Endothelial cell (in vitro differentiated cells): ENCODE results near the gene SERINC5. TPM values are rescaled to one million over a fixed set of nuclear protein-coding genes. Genes with fewer than 3 reads are reported as not detected.
"Not testable (repeated sequence)": the region's sequence is repeated elsewhere in the genome, so short reads cannot be mapped to it uniquely, and the experiment has no call there.

Experiments
- DNase-seq: peaks from one replicate; pipeline ENCODE4 v3.0.0; 2021; ENCODE audit warnings: low spot score
- H3K27ac Mint-ChIP-seq: one replicate; pipeline ENCODE4 v1.8.0; 2021; ENCODE audit warnings: mixed read lengths, inconsistent platforms; ENCODE audit not compliant: unreplicated experiment
- H3K27me3 Mint-ChIP-seq: one replicate; pipeline ENCODE4 v1.8.0; 2021; ENCODE audit warnings: mild to moderate bottlenecking, moderate library complexity, mixed read lengths, inconsistent platforms; ENCODE audit not compliant: unreplicated experiment
- H3K36me3 Mint-ChIP-seq: one replicate; pipeline ENCODE4 v1.8.0; 2021; ENCODE audit warnings: mild to moderate bottlenecking, low read depth, mixed read lengths, inconsistent platforms; ENCODE audit not compliant: unreplicated experiment
- H3K4me1 Mint-ChIP-seq: one replicate; pipeline ENCODE4 v1.8.0; 2021; ENCODE audit warnings: mild to moderate bottlenecking, mixed read lengths, inconsistent platforms; ENCODE audit not compliant: unreplicated experiment
- H3K4me3 Mint-ChIP-seq: one replicate; pipeline ENCODE4 v1.8.0; 2021; ENCODE audit warnings: mild to moderate bottlenecking, mixed read lengths, inconsistent platforms; ENCODE audit not compliant: unreplicated experiment
- H3K9me3 Mint-ChIP-seq: one replicate; pipeline ENCODE4 v1.8.0; 2021; ENCODE audit warnings: mixed read lengths, inconsistent platforms; ENCODE audit not compliant: unreplicated experiment
- total RNA-seq: library from RNA; stranded (reverse); fragmentation: NEBNext Ultra II Directional; extraction: Animal tissue kit (Norgen Biotek cat#: 25700); gene quantifications from one replicate; pipeline ENCODE4 v1.2.1, GENCODE V29; 2021; ENCODE audit not compliant: unreplicated experiment
- TF ChIP-seq, protein P1 (sequence below): fragments of 200-600 bp; sonication (generic); IDR thresholded peaks from one replicate; pipeline ENCODE4 v1.5.0; 2021; ENCODE audit warnings: antibody characterized with exemption; ENCODE audit not compliant: unreplicated experiment

The SERINC5 gene
- total RNA-seq, 1 donor from 2014 or later = 122 TPM

DNA sequence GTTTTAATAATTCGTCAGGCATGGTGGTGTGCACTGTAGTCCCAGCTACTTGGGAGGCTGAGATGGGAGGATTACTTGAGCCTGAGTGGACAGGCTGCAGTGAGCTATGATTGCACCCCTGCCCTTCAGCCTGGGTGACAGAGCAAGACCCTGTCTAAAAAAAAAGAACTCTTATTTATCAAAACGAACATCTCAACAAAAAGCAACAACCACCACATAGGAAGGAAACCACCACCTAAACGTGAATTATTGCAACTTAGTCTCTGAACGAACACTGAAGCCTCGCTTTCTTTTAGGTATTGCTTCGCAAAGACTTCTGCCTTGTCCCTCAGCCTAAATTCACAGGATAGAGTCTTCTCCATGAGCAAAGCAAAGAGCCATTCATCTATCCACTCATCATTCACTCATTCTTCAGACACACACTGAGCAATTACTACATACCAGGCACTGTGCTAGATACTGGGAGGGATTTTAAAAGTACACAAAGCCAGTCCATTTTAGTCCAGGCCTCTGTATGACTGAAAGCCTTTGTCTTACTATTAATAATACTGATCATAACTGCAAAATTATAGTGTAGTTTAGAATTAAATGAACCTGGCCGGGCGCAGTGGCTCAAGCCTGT is 163.3 kb downstream of the SERINC5 start:
- Mint-ChIP-seq H3K36me3 (no peaks in the 10 kb centered on the region), H3K27ac (no peak overlapping the region)

GRCh38 chr5:80091792-80092192 is 164.1 kb downstream of the SERINC5 start:
- H3K27ac Mint-ChIP-seq, H3K4me3 Mint-ChIP-seq, H3K4me1 Mint-ChIP-seq, H3K9me3 Mint-ChIP-seq, H3K27me3 Mint-ChIP-seq, H3K36me3 Mint-ChIP-seq: not testable (repeated sequence)
- peak; percentile 21 for DNase-seq
- TF ChIP-seq, protein P1, sequence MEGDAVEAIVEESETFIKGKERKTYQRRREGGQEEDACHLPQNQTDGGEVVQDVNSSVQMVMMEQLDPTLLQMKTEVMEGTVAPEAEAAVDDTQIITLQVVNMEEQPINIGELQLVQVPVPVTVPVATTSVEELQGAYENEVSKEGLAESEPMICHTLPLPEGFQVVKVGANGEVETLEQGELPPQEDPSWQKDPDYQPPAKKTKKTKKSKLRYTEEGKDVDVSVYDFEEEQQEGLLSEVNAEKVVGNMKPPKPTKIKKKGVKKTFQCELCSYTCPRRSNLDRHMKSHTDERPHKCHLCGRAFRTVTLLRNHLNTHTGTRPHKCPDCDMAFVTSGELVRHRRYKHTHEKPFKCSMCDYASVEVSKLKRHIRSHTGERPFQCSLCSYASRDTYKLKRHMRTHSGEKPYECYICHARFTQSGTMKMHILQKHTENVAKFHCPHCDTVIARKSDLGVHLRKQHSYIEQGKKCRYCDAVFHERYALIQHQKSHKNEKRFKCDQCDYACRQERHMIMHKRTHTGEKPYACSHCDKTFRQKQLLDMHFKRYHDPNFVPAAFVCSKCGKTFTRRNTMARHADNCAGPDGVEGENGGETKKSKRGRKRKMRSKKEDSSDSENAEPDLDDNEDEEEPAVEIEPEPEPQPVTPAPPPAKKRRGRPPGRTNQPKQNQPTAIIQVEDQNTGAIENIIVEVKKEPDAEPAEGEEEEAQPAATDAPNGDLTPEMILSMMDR = peak; percentile 89

More for the DNA sequence above, 163.3 kb downstream of the SERINC5 start:
- TF ChIP-seq, protein P1 = no peak
- H3K9me3 Mint-ChIP-seq = no peaks in the 10 kb centered on the region
- no peaks in the 10 kb centered on the region for H3K4me1 Mint-ChIP-seq
- H3K4me3 Mint-ChIP-seq = no peak overlapping the region
- peaks cover 2% of the 10 kb centered on the region for H3K27me3 Mint-ChIP-seq
- DNase-seq = no peak

- Mint-ChIP-seq H3K4me3 (no peak overlapping the region), H3K9me3 (no peaks in the 10 kb centered on the region), H3K27me3 (no peaks in the 10 kb centered on the region), H3K27ac (no peak overlapping the region), H3K36me3 (no peaks in the 10 kb centered on the region), H3K4me1 (peaks cover 2% of the 10 kb centered on the region)
- TF ChIP-seq, protein P1 = no peak
- no peak for DNase-seq
These were observed 165.0 kb downstream of the SERINC5 start for GRCh38 chr5:80090884-80091166.

- no peaks in the 10 kb centered on the region for H3K36me3 Mint-ChIP-seq
- H3K27ac Mint-ChIP-seq = no peak overlapping the region
- TF ChIP-seq, protein P1 = peak; percentile 85
- H3K4me1 Mint-ChIP-seq = peaks cover 2% of the 10 kb centered on the region
- H3K4me3 Mint-ChIP-seq = no peak overlapping the region
- DNase-seq = peak; percentile 11
- no peaks in the 10 kb centered on the region for H3K9me3 Mint-ChIP-seq
- H3K27me3 Mint-ChIP-seq = no peaks in the 10 kb centered on the region
These were observed 172.6 kb downstream of the SERINC5 start for GRCh38 chr5:80083101-80083890.

- H3K27me3 Mint-ChIP-seq = no peaks in the 10 kb centered on the region
- no peaks in the 10 kb centered on the region for H3K36me3 Mint-ChIP-seq
- DNase-seq = peak; percentile 90
- H3K27ac Mint-ChIP-seq = no peak overlapping the region
- no peak overlapping the region for H3K4me3 Mint-ChIP-seq
- peaks cover 2% of the 10 kb centered on the region for H3K4me1 Mint-ChIP-seq
- no peaks in the 10 kb centered on the region for H3K9me3 Mint-ChIP-seq
- TF ChIP-seq, protein P1 = peak; percentile 72
These were observed 173.1 kb downstream of the SERINC5 start for GRCh38 chr5:80082731-80083100.
